ENCODE data around the gene HSPG2. TPM values are rescaled to one million over a fixed set of nuclear protein-coding genes. Genes with fewer than 3 reads are reported as not detected.

HSPG2 gene
- total and polyA plus RNA-seq, 8 donors, result 150 to 434 (median 196) TPM

GRCh38 chr1:21891621-21892479 lies 45.3 kb downstream of the HSPG2 start:
- Histone ChIP-seq H3K27ac (no peak overlapping the region), H3K9me3 (no peaks in the 10 kb centered on the region), H3K4me1 (peaks cover 6% of the 10 kb centered on the region in 2 donors), H3K36me3 (peaks cover 0 to 81% of the 10 kb centered on the region in 2 donors), H3K27me3 (no peaks in the 10 kb centered on the region), H3K4me3 (no peak overlapping the region)
- DNase-seq, result no peak
- ATAC-seq, result no peak
- no peak for TF ChIP-seq CTCF (IDR thresholded peaks at IDR 0.05)
- intact Hi-C loops (cut with DNase I), result no loop called here

GRCh38 chr1:21891081-21891480 lies 46.0 kb downstream of the HSPG2 start:
- intact Hi-C loops (cut with DNase I), result no loop called here
- Histone ChIP-seq H3K4me3 (no peak overlapping the region), H3K9me3 (no peaks in the 10 kb centered on the region), H3K27me3 (no peaks in the 10 kb centered on the region), H3K4me1 (no peaks in the 10 kb centered on the region), H3K27ac (no peak overlapping the region), H3K36me3 (peaks cover 0 to 88% of the 10 kb centered on the region in 2 donors)
- DNase-seq, result no peak
- no peak for TF ChIP-seq CTCF (IDR thresholded peaks at IDR 0.05)
- ATAC-seq, result no peak

DNA sequence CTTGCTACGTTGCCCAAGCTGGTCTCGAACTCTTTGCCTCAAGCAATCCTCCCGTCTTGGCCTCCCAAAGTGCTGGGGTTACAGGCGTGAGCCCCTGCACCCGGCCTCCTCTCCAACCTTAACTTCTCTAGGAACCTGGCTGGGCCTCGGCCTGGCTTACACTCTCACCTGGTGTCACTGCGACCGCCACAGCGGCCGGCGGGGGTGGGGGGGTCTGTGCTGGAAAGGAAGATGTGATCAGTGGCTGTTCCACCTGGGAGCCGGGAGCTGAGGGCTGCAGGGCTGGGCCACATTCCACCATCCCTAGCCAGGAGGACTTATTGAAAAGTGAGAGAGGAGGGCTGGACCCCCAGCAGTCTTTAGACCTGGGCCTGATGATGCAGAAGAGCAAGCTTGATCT lies 48.6 kb downstream of the HSPG2 start:
- Histone ChIP-seq H3K9me3 (no peaks in the 10 kb centered on the region), H3K27ac (no peak overlapping the region), H3K4me1 (no peaks in the 10 kb centered on the region), H3K36me3 (peaks cover 0 to 96% of the 10 kb centered on the region in 2 donors), H3K4me3 (no peak overlapping the region), H3K27me3 (no peaks in the 10 kb centered on the region)
- DNase-seq (peak in 1 of 4 donors; percentile 80), ATAC-seq (no peak)
- no peak for TF ChIP-seq CTCF (IDR thresholded peaks at IDR 0.05)
- intact Hi-C loops (cut with DNase I), result no loop called here

DNA sequence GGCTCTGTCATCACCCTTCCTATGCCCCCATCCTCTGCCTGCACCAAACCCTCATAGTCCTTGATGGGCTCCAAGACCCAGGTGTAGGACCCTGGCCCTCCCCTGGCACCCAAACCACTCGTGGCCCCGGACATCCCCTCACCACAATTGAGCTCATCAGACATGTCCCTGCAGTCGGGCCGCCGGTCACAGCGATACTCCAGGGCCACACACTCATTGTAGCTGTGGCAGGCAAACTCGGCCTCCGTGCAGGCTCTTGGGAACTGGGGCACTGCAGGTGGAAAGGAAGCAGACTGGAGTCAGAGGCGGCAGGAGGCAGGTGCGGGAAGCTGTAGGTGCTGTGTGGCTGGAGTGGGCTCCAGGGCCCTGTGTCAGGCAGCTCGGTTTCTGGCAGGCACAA lies 49.3 kb downstream of the HSPG2 start:
- ATAC-seq, result no peak
- Histone ChIP-seq H3K9me3 (no peaks in the 10 kb centered on the region), H3K4me3 (no peak overlapping the region), H3K4me1 (no peaks in the 10 kb centered on the region), H3K27me3 (no peaks in the 10 kb centered on the region), H3K36me3 (peaks cover 0 to 95% of the 10 kb centered on the region in 2 donors), H3K27ac (no peak overlapping the region)
- peak in 1 of 4 donors; percentile 73 for DNase-seq
- intact Hi-C loops (cut with DNase I), result no loop called here
- no peak for TF ChIP-seq CTCF (IDR thresholded peaks at IDR 0.05)

DNA sequence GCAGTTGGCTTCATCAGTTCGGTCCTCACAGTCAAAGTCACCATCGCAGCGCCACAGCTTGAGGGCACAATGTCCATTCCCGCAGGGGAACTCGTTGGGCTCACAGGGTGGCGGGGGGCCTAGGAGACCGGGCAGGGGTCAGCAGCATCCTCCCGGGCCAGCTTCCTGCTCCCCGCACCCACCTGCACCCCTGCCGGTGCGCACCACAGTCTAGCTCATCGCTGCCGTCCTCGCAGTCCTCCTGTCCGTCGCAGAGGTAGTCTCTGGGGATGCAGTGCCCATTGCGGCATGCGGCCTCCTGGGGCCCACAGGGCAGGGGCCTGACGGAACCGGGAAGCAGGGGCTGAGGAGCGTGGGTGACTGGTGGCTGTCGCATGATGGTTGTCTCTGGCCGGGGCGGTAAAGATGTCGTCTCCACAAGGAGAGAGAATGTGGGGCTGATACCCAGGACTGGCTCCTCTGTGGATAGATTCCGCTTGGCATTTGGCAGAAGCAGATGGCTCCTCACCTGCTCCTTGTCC lies 49.8 kb downstream of the HSPG2 start:
- no peaks in the 10 kb centered on the region for H3K27me3 ChIP-seq
- H3K4me1 ChIP-seq, result no peaks in the 10 kb centered on the region
- H3K4me3 ChIP-seq, result no peak overlapping the region
- DNase-seq (peak in 1 of 4 donors; percentile 70), ATAC-seq (no peak)
- no peak for TF ChIP-seq CTCF (IDR thresholded peaks at IDR 0.05)
- intact Hi-C loops (cut with DNase I), result no loop called here
- peaks cover 0 to 93% of the 10 kb centered on the region in 2 donors for H3K36me3 ChIP-seq
- H3K27ac ChIP-seq, result no peak overlapping the region
- H3K9me3 ChIP-seq, result no peaks in the 10 kb centered on the region

Data from left lung (tissue), 10 donors.